Nephron (organoid): Measurements from ENCODE around the gene FRY.
A peak's percentile ranks its signal among the peaks of the same experiment; 100 is the strongest.

Experiments used
- H3K27ac Mint-ChIP-seq, 3 experiments: 2 replicates each; pipeline ENCODE4 v1.8.0; 2020; ENCODE audit warnings: mixed read lengths in 3 of 3, mild to moderate bottlenecking in 2 of 3, moderate library complexity in 1 of 3
- H3K27me3 Mint-ChIP-seq: 2 replicates; pipeline ENCODE4 v1.8.0; 2021; ENCODE audit warnings: low read depth, mild to moderate bottlenecking, moderate library complexity, mixed read lengths
- H3K36me3 Mint-ChIP-seq: 2 replicates; pipeline ENCODE4 v1.8.0; 2020; ENCODE audit warnings: low read depth, mixed read lengths
- H3K4me1 Mint-ChIP-seq: 2 replicates; pipeline ENCODE4 v1.8.0; 2020; ENCODE audit warnings: mixed read lengths
- H3K4me3 Mint-ChIP-seq, 3 experiments: 2 replicates each; pipeline ENCODE4 v1.8.0; 2020; ENCODE audit warnings: mild to moderate bottlenecking in 3 of 3, mixed read lengths in 3 of 3, moderate library complexity in 2 of 3
- H3K9me3 Mint-ChIP-seq: 2 replicates; pipeline ENCODE4 v1.8.0; 2020; ENCODE audit warnings: mixed read lengths
- TF ChIP-seq, protein P1 (sequence below), 3 experiments: fragments of 200-600 bp; sonication (generic); IDR thresholded peaks; one replicate each; pipeline ENCODE4 v1.5.0; 2021; ENCODE audit warnings: antibody characterized with exemption in 3 of 3; ENCODE audit not compliant: unreplicated experiment in 3 of 3

Gene FRY

DNA sequence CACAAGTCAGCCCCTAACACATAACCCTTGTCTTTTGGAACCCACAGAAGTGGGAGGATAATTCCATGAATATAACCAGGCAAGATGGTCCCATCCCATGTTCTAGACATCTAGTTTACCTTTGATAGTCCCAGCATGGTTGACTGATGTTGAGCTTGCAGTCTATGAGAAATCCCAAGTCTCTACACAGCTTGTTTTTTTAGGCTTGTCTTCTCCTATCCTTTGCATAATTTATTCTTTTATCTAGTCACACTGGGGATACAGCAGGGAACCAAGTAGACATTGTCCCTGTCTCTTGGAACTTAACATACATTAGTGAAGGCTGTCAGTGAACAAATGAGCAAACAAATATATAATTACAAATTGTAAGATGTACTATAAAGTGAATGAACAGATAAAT lies 19.6 kb upstream of the FRY start:
- H3K36me3 Mint-ChIP-seq, result no peaks in the 10 kb centered on the region
- TF ChIP-seq, protein P1, sequence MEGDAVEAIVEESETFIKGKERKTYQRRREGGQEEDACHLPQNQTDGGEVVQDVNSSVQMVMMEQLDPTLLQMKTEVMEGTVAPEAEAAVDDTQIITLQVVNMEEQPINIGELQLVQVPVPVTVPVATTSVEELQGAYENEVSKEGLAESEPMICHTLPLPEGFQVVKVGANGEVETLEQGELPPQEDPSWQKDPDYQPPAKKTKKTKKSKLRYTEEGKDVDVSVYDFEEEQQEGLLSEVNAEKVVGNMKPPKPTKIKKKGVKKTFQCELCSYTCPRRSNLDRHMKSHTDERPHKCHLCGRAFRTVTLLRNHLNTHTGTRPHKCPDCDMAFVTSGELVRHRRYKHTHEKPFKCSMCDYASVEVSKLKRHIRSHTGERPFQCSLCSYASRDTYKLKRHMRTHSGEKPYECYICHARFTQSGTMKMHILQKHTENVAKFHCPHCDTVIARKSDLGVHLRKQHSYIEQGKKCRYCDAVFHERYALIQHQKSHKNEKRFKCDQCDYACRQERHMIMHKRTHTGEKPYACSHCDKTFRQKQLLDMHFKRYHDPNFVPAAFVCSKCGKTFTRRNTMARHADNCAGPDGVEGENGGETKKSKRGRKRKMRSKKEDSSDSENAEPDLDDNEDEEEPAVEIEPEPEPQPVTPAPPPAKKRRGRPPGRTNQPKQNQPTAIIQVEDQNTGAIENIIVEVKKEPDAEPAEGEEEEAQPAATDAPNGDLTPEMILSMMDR (IDR thresholded peaks at IDR 0.05; ENCODE audit: unreplicated experiment in 3 of 3), result no peak
- no peaks in the 10 kb centered on the region for H3K27me3 Mint-ChIP-seq
- H3K27ac Mint-ChIP-seq, result peak overlapping the region in 1 of 3 experiments; percentile 74
- H3K4me3 Mint-ChIP-seq, result no peak overlapping the region
- no peaks in the 10 kb centered on the region for H3K9me3 Mint-ChIP-seq
- H3K4me1 Mint-ChIP-seq, result peaks cover 8% of the 10 kb centered on the region

GRCh38 chr13:32013181-32013580 lies 18.4 kb upstream of the FRY start:
- TF ChIP-seq, protein P1 (IDR thresholded peaks at IDR 0.05; ENCODE audit: unreplicated experiment in 3 of 3), result no peak
- peak overlapping the region in 1 of 3 experiments; percentile 74 for H3K27ac Mint-ChIP-seq
- peaks cover 8% of the 10 kb centered on the region for H3K4me1 Mint-ChIP-seq
- H3K9me3 Mint-ChIP-seq, result no peaks in the 10 kb centered on the region
- no peaks in the 10 kb centered on the region for H3K27me3 Mint-ChIP-seq
- no peaks in the 10 kb centered on the region for H3K36me3 Mint-ChIP-seq
- no peak overlapping the region for H3K4me3 Mint-ChIP-seq

DNA sequence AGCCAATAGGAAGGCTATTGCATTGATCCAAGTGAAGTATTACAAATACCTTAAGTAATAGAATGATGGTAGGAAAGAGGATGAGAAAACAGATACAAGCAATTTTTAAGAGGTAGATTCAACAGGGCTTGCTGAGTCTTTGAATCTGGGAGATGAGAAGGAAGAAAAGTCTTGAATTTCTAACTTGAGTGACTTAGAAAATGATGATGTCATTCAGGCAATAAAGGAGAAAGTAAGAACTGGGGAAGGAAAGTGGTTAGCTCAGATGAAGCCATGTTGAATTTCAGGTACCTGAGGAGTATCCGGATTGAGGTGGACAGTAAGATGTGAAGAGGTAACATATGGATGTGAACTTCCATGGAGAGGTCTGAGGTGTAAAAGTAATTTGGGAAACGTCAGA lies 15.5 kb upstream of the FRY start:
- H3K27ac Mint-ChIP-seq, result no peak overlapping the region
- no peaks in the 10 kb centered on the region for H3K27me3 Mint-ChIP-seq
- no peaks in the 10 kb centered on the region for H3K4me1 Mint-ChIP-seq
- no peaks in the 10 kb centered on the region for H3K9me3 Mint-ChIP-seq
- no peak overlapping the region for H3K4me3 Mint-ChIP-seq
- TF ChIP-seq, protein P1 (IDR thresholded peaks at IDR 0.05; ENCODE audit: unreplicated experiment in 3 of 3), result no peak
- H3K36me3 Mint-ChIP-seq, result no peaks in the 10 kb centered on the region

DNA sequence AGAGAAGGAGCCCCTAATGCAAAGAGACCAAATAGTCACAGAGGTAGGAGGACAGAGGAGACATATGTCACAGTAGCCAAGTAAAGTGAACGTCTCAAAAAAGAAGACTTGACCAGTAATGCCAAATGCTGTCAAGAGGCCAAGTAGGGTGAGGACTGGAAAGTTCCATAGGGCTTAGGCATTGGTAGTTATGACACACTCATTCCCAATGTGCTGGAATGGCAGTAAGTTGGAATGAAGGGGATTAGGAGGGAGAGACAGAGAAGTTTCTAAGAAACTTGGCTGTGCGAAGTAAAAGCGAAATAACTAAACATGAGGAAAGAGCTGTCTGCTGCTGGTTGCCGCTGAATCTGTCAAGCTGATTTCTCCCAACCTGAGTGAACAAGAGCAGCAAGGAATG lies 14.9 kb upstream of the FRY start:
- Mint-ChIP-seq H3K36me3 (no peaks in the 10 kb centered on the region), H3K27ac (no peak overlapping the region), H3K4me1 (no peaks in the 10 kb centered on the region), H3K27me3 (no peaks in the 10 kb centered on the region), H3K4me3 (no peak overlapping the region), H3K9me3 (no peaks in the 10 kb centered on the region)
- TF ChIP-seq, protein P1 (IDR thresholded peaks at IDR 0.05; ENCODE audit: unreplicated experiment in 3 of 3), result no peak

- Mint-ChIP-seq H3K27me3 (no peaks in the 10 kb centered on the region), H3K9me3 (no peaks in the 10 kb centered on the region), H3K27ac (no peak overlapping the region), H3K4me3 (no peak overlapping the region), H3K4me1 (peaks cover 3% of the 10 kb centered on the region), H3K36me3 (no peaks in the 10 kb centered on the region)
- TF ChIP-seq, protein P1 (IDR thresholded peaks at IDR 0.05; ENCODE audit: unreplicated experiment in 3 of 3), result no peak
Observed at GRCh38 chr13:32017474-32017873, 14.1 kb upstream of the FRY start.

DNA sequence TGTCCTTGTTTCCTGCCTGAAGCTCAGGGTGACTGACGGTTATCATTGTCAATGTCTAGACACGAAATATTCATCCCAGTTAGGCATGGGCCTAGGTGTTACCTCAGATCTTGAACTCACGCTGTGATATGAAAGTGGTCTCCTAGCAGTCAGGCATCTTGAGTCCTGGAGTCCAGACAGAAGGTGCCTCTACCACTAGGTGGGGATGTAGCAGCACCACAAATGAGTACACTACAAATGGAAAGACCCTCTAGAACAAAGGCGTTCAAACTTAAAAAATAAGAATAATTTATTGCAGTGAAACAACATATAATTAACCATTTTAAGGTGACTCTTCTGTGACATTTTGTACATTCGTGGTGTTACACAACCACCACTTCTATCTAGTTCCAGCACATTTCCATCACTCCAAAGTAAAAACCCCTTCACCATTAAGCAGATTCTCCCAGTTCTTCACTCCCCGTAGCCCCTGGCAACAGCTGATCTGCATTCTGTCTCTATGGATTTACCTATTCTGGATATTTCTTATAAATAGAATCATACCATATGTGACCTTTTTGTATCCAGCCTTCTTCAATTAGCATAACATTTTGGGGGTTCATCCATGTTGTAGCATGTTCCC lies 11.9 kb upstream of the FRY start:
- Mint-ChIP-seq H3K27ac (peak overlapping the region in 1 of 3 experiments; percentile 78), H3K36me3 (no peaks in the 10 kb centered on the region)

More for the DNA sequence above, 11.9 kb upstream of the FRY start:
- TF ChIP-seq, protein P1 (IDR thresholded peaks at IDR 0.05; ENCODE audit: unreplicated experiment in 3 of 3), result peak; percentile 83 to 84 (median 83)
- H3K9me3 Mint-ChIP-seq, result no peaks in the 10 kb centered on the region
- H3K4me3 Mint-ChIP-seq, result no peak overlapping the region
- H3K4me1 Mint-ChIP-seq, result peaks cover 11% of the 10 kb centered on the region
- no peaks in the 10 kb centered on the region for H3K27me3 Mint-ChIP-seq
